K562 (cell line): ENCODE results near the gene SGMS1. TPM values are rescaled to one million over a fixed set of nuclear protein-coding genes. Genes with fewer than 3 reads are reported as not detected.
"Not testable (repeated sequence)": the region's sequence is repeated elsewhere in the genome, so short reads cannot be mapped to it uniquely, and the experiment has no call there.

Experiments
- ATAC-seq: fragments of 200-7000 bp; cut with Tn5 transposase; 3 replicates; pipeline ENCODE4 v1.9.1; 2020; ENCODE audit warnings: moderate library complexity
- BruUV-seq: library from RNA; stranded (reverse); fragments of 400-500 nt; replicated peaks from 2 replicates; lab custom pipeline; 2021; lab: Mats Ljungman, UMichigan
- CTCF ChIA-PET: fragments of 300-600 bp; formaldehyde crosslinking; extraction: SDS; loops from one replicate; lab custom pipeline; 2021; ENCODE audit warnings: low intra/inter-chr PET ratio; lab: Yijun Ruan, JAX
- POLR2A ChIA-PET: fragments of 300-600, 350-650 bp; sonication (Branson Sonifier 250); formaldehyde crosslinking; extraction: SDS; loops from one replicate; lab custom pipeline; 2021; ENCODE audit warnings: antibody characterized with exemption, inconsistent platforms; lab: Yijun Ruan, JAX
- DNase-seq, 4 experiments: peaks; one replicate each; pipeline versions ENCODE4 v3.0.0 to v3.0.0-alpha.2; 2011 to 2018; ENCODE audit warnings: low spot score in 3 of 4, mixed read lengths in 3 of 4; ENCODE audit errors: extremely low read depth in 1 of 4
- FAIRE-seq: peaks from 2 replicates; lab custom pipeline; 2011; peaks lifted over from hg19 to GRCh38; lab: Jason Lieb, UNC
- H2AFZ ChIP-seq: 2 replicates; pipeline ENCODE4 v1.6.0; 2011; ENCODE audit warnings: low read depth, low read length, control low read depth, inconsistent platforms
- H3K27ac ChIP-seq: fragments of 200-600 bp; 3 replicates; pipeline ENCODE4 v1.8.0; 2011; ENCODE audit warnings: low read depth, mild to moderate bottlenecking, control low read depth, inconsistent platforms, low read length, moderate library complexity, mixed read lengths; ENCODE audit errors: extremely low read depth
- H3K27me3 ChIP-seq, 2 experiments: fragments of 300-600 bp in 1 of 2; 2 replicates in 1 of 2; 3 replicates in 1 of 2; pipeline versions ENCODE4 v1.6.0 to v1.8.0; 2011; ENCODE audit warnings: inconsistent platforms in 2 of 2, low read length in 2 of 2, mild to moderate bottlenecking in 1 of 2, mixed read lengths in 1 of 2, moderate library complexity in 1 of 2; ENCODE audit not compliant: control insufficient read depth in 2 of 2, insufficient read depth in 2 of 2
- H3K36me3 ChIP-seq: fragments of 300-600 bp; 3 replicates; pipeline ENCODE4 v1.8.0; 2011; ENCODE audit warnings: mild to moderate bottlenecking, low read length, inconsistent platforms; ENCODE audit not compliant: control insufficient read depth, insufficient read depth
- H3K4me1 ChIP-seq, 2 experiments: fragments of 200-600 bp in 1 of 2; replicated peaks in 1 of 2; 2 replicates in 1 of 2; 3 replicates in 1 of 2; pipeline versions ENCODE4 v1.5.1 to v1.8.0; 2011; ENCODE audit warnings: inconsistent platforms in 2 of 2, low read length in 2 of 2, mild to moderate bottlenecking in 1 of 2, mixed read lengths in 1 of 2, moderate library complexity in 1 of 2; ENCODE audit not compliant: control insufficient read depth in 2 of 2, insufficient read depth in 2 of 2
- H3K4me2 ChIP-seq: 2 replicates; pipeline ENCODE4 v1.6.1; 2011; ENCODE audit warnings: low read length, control low read depth, inconsistent platforms, mixed read lengths; ENCODE audit not compliant: insufficient read depth
- H3K4me3 ChIP-seq: fragments of 200-600 bp; sonication (generic), shearing (Covaris generic); 2 replicates; pipeline ENCODE4 v1.5.1; 2016; ENCODE audit warnings: control low read depth, inconsistent platforms
- H3K79me2 ChIP-seq: fragments of 200-600 bp; 3 replicates; pipeline ENCODE4 v1.8.0; 2011; ENCODE audit warnings: low read length, inconsistent platforms; ENCODE audit not compliant: control insufficient read depth, insufficient read depth
- H3K9ac ChIP-seq, 2 experiments: 2 replicates each; pipeline versions ENCODE4 v1.6.0 to v1.6.1; 2011; ENCODE audit warnings: low read depth in 2 of 2, low read length in 2 of 2, control low read depth in 1 of 2, inconsistent platforms in 1 of 2, mild to moderate bottlenecking in 1 of 2, mixed read lengths in 1 of 2; ENCODE audit not compliant: insufficient read depth in 1 of 2
- H3K9me1 ChIP-seq: one replicate; pipeline ENCODE4 v1.6.0; 2011; ENCODE audit warnings: inconsistent platforms, mild to moderate bottlenecking, low read length, moderate library complexity; ENCODE audit not compliant: control insufficient read depth, insufficient read depth
- H3K9me3 ChIP-seq: replicated peaks from 2 replicates; pipeline ENCODE4 v1.5.1; 2011; ENCODE audit warnings: low read depth, low read length, inconsistent platforms; ENCODE audit not compliant: control insufficient read depth, insufficient read depth
- H4K20me1 ChIP-seq: replicated peaks from 2 replicates; pipeline ENCODE4 v1.6.1; 2011; ENCODE audit warnings: low read length, inconsistent platforms, mixed read lengths; ENCODE audit not compliant: control insufficient read depth, insufficient read depth
- WGBS: fragments of 100-300 bp; shearing (Covaris generic); methylation state at CpG from one replicate; pipeline ENCODE4 v1.1.6; 2016; ENCODE audit warnings: low coverage, mixed read lengths; ENCODE audit not compliant: insufficient coverage; ENCODE audit errors: missing lambda C conversion rate; 5-methylcytosine and 5-hydroxymethylcytosine counted together
- in situ Hi-C: fragments of 300-500 bp; cut with MboI; formaldehyde crosslinking; loops from 4 replicates; pipeline ENCODE4 v1.15.0; 2018; ENCODE audit warnings: inconsistent platforms, mixed read lengths
- intact Hi-C: fragments of 100-400 bp; cut with micrococcal nuclease; formaldehyde crosslinking; loops from 2 replicates; pipeline ENCODE4 v1.14.2; 2022
- polyA plus RNA-seq, 8 experiments: library from polyadenylated mRNA; depleted of rRNA in 4 of 8; stranded (reverse) in 5 of 8; unstranded in 3 of 8; fragments of >200 nt; fragmentation: Nextera tagmentation in 2 of 8; fragmentation: Illumina TruSeq in 1 of 8; extraction: Ambion mirVana in 2 of 8; extraction: Trizol in 1 of 8; gene quantifications; 2 replicates each; pipeline versions ENCODE4 v1.2.1 to v1.2.3, GENCODE V29; 2011 to 2014; ENCODE audit warnings: inconsistent platforms in 1 of 8, missing spikeins in 1 of 8
- total RNA-seq, 7 experiments: library from RNA; depleted of rRNA in 6 of 7; stranded (reverse); fragments of >200 nt in 6 of 7; fragmentation: Illumina TruSeq in 2 of 7; extraction: Trizol in 2 of 7; gene quantifications; 2 replicates each; pipeline versions ENCODE4 v1.2.1 to v1.2.3, GENCODE V29; 2011 to 2021; ENCODE audit warnings: low replicate concordance in 1 of 7
- TF ChIP-seq, protein P1 (sequence below), 2 experiments: IDR thresholded peaks; 2 replicates each; pipeline ENCODE4 v1.6.1; 2011; ENCODE audit warnings: borderline replicate concordance in 1 of 2, control low read depth in 1 of 2, low read depth in 1 of 2, low read length in 1 of 2, mild to moderate bottlenecking in 1 of 2, mixed read lengths in 1 of 2, moderate library complexity in 1 of 2; ENCODE audit not compliant: insufficient read depth in 1 of 2, insufficient read length in 1 of 2, poor library complexity in 1 of 2, severe bottlenecking in 1 of 2; ENCODE audit errors: extremely low read depth in 1 of 2
- TF ChIP-seq, protein P2 (sequence below): sonication (generic); formaldehyde crosslinking; IDR thresholded peaks from 2 replicates; pipeline ENCODE4 v1.5.0; 2020; ENCODE audit warnings: missing genetic modification reagents
- TF ChIP-seq, protein P3 (sequence below): sonication (generic); formaldehyde crosslinking; IDR thresholded peaks from 2 replicates; pipeline ENCODE4 v1.9.0; 2022; ENCODE audit warnings: mild to moderate bottlenecking, missing genetic modification reagents
- TF ChIP-seq, protein P4 (sequence below): sonication (generic); formaldehyde crosslinking; IDR thresholded peaks from 2 replicates; pipeline ENCODE4 v1.9.0; 2022; ENCODE audit warnings: mild to moderate bottlenecking, missing genetic modification reagents

SGMS1 gene
- total and polyA plus RNA-seq, 9 of the 15 experiments (the other 6 are each of a cell fraction or from before 2014, with no cell fraction given), result 22.6 to 232 (median 82.2) TPM

GRCh38 chr10:50659016-50659864 is 35.5 kb upstream of the SGMS1 start:
- FAIRE-seq, H3K9me3 ChIP-seq, intact Hi-C loops, H3K36me3 ChIP-seq, H4K20me1 ChIP-seq, in situ Hi-C loops, BruUV-seq, H3K27me3 ChIP-seq, H3K9me1 ChIP-seq, H3K27ac ChIP-seq, CTCF ChIA-PET: not testable (repeated sequence)
- Histone ChIP-seq H3K9ac (peak overlapping the region; percentile 45 to 88), H3K79me2 (peaks cover 42% of the 10 kb centered on the region; the same call in 2 of the 3 replicates), H2AFZ (peak overlapping the region; percentile 98), H3K4me2 (peak overlapping the region; percentile 93), H3K4me1 (peaks cover 5 to 17% of the 10 kb centered on the region in 2 experiments; a peak in 4 of 5 replicates), H3K4me3 (peak overlapping the region; percentile 55)
- WGBS, result 39% methylated on average over 35 of the region's 35 CpGs
- ATAC-seq, result peak; percentile 35
- peak in 1 of 4 experiments; percentile 43 for DNase-seq
- POLR2A ChIA-PET, result interaction anchor here (0.6 to 1.8 kb wide), 7 partner anchors 12 to 842 kb away, joined by 3 to 7 read pairs (median 3); no protein-coding TSS in a partner anchor
- TF ChIP-seq, protein P1, sequence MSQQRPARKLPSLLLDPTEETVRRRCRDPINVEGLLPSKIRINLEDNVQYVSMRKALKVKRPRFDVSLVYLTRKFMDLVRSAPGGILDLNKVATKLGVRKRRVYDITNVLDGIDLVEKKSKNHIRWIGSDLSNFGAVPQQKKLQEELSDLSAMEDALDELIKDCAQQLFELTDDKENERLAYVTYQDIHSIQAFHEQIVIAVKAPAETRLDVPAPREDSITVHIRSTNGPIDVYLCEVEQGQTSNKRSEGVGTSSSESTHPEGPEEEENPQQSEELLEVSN (IDR thresholded peaks at IDR 0.05; ENCODE audit: borderline replicate concordance in 1 of 2, extremely low read depth in 1 of 2, insufficient read depth in 1 of 2, insufficient read length in 1 of 2, low read depth in 1 of 2, low read length in 1 of 2, poor library complexity in 1 of 2, severe bottlenecking in 1 of 2), result peak in 1 of 2 experiments; percentile 36
- TF ChIP-seq, protein P2, sequence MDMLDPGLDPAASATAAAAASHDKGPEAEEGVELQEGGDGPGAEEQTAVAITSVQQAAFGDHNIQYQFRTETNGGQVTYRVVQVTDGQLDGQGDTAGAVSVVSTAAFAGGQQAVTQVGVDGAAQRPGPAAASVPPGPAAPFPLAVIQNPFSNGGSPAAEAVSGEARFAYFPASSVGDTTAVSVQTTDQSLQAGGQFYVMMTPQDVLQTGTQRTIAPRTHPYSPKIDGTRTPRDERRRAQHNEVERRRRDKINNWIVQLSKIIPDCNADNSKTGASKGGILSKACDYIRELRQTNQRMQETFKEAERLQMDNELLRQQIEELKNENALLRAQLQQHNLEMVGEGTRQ (CRISPR knock-in tag), result peak; percentile 40
- TF ChIP-seq, protein P3, sequence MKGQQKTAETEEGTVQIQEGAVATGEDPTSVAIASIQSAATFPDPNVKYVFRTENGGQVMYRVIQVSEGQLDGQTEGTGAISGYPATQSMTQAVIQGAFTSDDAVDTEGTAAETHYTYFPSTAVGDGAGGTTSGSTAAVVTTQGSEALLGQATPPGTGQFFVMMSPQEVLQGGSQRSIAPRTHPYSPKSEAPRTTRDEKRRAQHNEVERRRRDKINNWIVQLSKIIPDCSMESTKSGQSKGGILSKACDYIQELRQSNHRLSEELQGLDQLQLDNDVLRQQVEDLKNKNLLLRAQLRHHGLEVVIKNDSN (CRISPR knock-in tag), result peak; percentile 57; the same call in 1 of the 2 replicates
- TF ChIP-seq, protein P4, sequence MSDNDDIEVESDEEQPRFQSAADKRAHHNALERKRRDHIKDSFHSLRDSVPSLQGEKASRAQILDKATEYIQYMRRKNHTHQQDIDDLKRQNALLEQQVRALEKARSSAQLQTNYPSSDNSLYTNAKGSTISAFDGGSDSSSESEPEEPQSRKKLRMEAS (CRISPR knock-in tag), result peak; percentile 38; the same call in 1 of the 2 replicates
